Fibroblast of gingiva (primary cell): ENCODE results near the gene EBP.
"Not testable (repeated sequence)": the region's sequence is repeated elsewhere in the genome, so short reads cannot be mapped to it uniquely, and the experiment has no call there.

Source experiments
- DNase-seq: peaks from one replicate; pipeline ENCODE4 v3.0.0-alpha.2; 2011; ENCODE audit warnings: low read depth

EBP gene

GRCh38 chrX:48493890-48494364 is 27.7 kb upstream of the EBP start:
- DNase-seq, result peak; percentile 6

GRCh38 chrX:48496660-48497059 is 24.9 kb upstream of the EBP start:
- no peak for DNase-seq

GRCh38 chrX:48497871-48498270 is 23.7 kb upstream of the EBP start:
- DNase-seq, result no peak

GRCh38 chrX:48498374-48498809 is 23.2 kb upstream of the EBP start:
- DNase-seq, result peak; percentile 32

- DNase-seq, result no peak
Measured at GRCh38 chrX:48504261-48504660, 17.3 kb upstream of the EBP start.

- DNase-seq, result no peak
Measured at GRCh38 chrX:48505481-48505880, 16.1 kb upstream of the EBP start.

- DNase-seq, result no peak
Measured at GRCh38 chrX:48507246-48507645, 14.4 kb upstream of the EBP start.

- peak; percentile 55 for DNase-seq
Measured at GRCh38 chrX:48508400-48509244, 13.0 kb upstream of the EBP start, which contains the start of gene PORCN. Gene PORCN (plus strand): TSS chrX:48508992. CDS start chrX:48509821, 829 bp downstream.

- no peak for DNase-seq
Measured at GRCh38 chrX:48509245-48509590, 12.4 kb upstream of the EBP start.

GRCh38 chrX:48509619-48510018 is 12.0 kb upstream of the EBP start:
- DNase-seq, result no peak

GRCh38 chrX:48511560-48511959 is 10.0 kb upstream of the EBP start:
- no peak for DNase-seq

- DNase-seq, result no peak
Measured at GRCh38 chrX:48512371-48512935, 9.2 kb upstream of the EBP start.

- no peak for DNase-seq
Measured at GRCh38 chrX:48513670-48514069, 7.9 kb upstream of the EBP start.

GRCh38 chrX:48514126-48514806 is 7.3 kb upstream of the EBP start:
- no peak for DNase-seq

- no peak for DNase-seq
Measured at GRCh38 chrX:48514868-48515460, 6.6 kb upstream of the EBP start.

- no peak for DNase-seq
Measured at GRCh38 chrX:48515842-48516241, 5.8 kb upstream of the EBP start.

- no peak for DNase-seq
Measured at GRCh38 chrX:48516285-48516684, 5.3 kb upstream of the EBP start.

GRCh38 chrX:48516987-48517386 is 4.6 kb upstream of the EBP start:
- no peak for DNase-seq

- not testable (repeated sequence) for DNase-seq
Measured at GRCh38 chrX:48519481-48519880, 2.1 kb upstream of the EBP start.

- no peak for DNase-seq
Measured at GRCh38 chrX:48520455-48520854, 1.2 kb upstream of the EBP start.

GRCh38 chrX:48520976-48521352 is 644 bp upstream of the EBP start:
- no peak for DNase-seq

- DNase-seq, result no peak
Measured at GRCh38 chrX:48522291-48522690, 683 bp downstream of the EBP start.

GRCh38 chrX:48523682-48524081 is 2.1 kb downstream of the EBP start:
- no peak for DNase-seq
